SKM-1 treated with dmso at 0.1 percent for 144 hours (cell line): Measurements from ENCODE around the gene ACAN.

ENCODE experiments used
- DNase-seq: peaks from one replicate; lab custom pipeline; 2025; ENCODE audit not compliant: unreplicated experiment; lab: John Stamatoyannopoulos, UW

Gene ACAN

GRCh38 chr15:88800738-88801137 is 2.5 kb upstream of the ACAN start:
- DNase-seq, result no peak

GRCh38 chr15:88802250-88802990 is 816 bp upstream of the ACAN start:
- no peak for DNase-seq

GRCh38 chr15:88802991-88803240 is 320 bp upstream of the ACAN start:
- no peak for DNase-seq

GRCh38 chr15:88803920-88804247 is 648 bp downstream of the ACAN start:
- no peak for DNase-seq

GRCh38 chr15:88804257-88804656 is 1.0 kb downstream of the ACAN start:
- no peak for DNase-seq

GRCh38 chr15:88805031-88805780 is 2.0 kb downstream of the ACAN start:
- DNase-seq, result no peak

- DNase-seq, result no peak
Measured at GRCh38 chr15:88810446-88810845, 7.2 kb downstream of the ACAN start.

- DNase-seq, result no peak
Measured at GRCh38 chr15:88812133-88812532, 8.9 kb downstream of the ACAN start.

- no peak for DNase-seq
Measured at GRCh38 chr15:88813960-88814359, 10.7 kb downstream of the ACAN start.

- no peak for DNase-seq
Measured at GRCh38 chr15:88814393-88814792, 11.2 kb downstream of the ACAN start.

GRCh38 chr15:88818920-88819319 is 15.7 kb downstream of the ACAN start:
- no peak for DNase-seq

GRCh38 chr15:88821993-88822392 is 18.8 kb downstream of the ACAN start:
- no peak for DNase-seq

GRCh38 chr15:88828791-88829190 is 25.6 kb downstream of the ACAN start:
- DNase-seq, result no peak

GRCh38 chr15:88830016-88830415 is 26.8 kb downstream of the ACAN start:
- no peak for DNase-seq

- no peak for DNase-seq
Measured at GRCh38 chr15:88832820-88833730, 29.8 kb downstream of the ACAN start.

GRCh38 chr15:88833731-88834100 is 30.5 kb downstream of the ACAN start:
- DNase-seq, result no peak

GRCh38 chr15:88834211-88834812 is 31.1 kb downstream of the ACAN start:
- no peak for DNase-seq

- no peak for DNase-seq
Measured at GRCh38 chr15:88835119-88835518, 31.9 kb downstream of the ACAN start.

- no peak for DNase-seq
Measured at GRCh38 chr15:88835646-88836045, 32.4 kb downstream of the ACAN start.

- no peak for DNase-seq
Measured at GRCh38 chr15:88838667-88839066, 35.4 kb downstream of the ACAN start.

GRCh38 chr15:88839146-88839545 is 35.9 kb downstream of the ACAN start:
- no peak for DNase-seq

GRCh38 chr15:88839961-88840360 is 36.7 kb downstream of the ACAN start:
- no peak for DNase-seq
